Fibroblast of pulmonary artery (primary cell): Measurements from ENCODE around the gene B4GALNT2.

Experiments used
- DNase-seq: peaks from one replicate; pipeline ENCODE4 v3.0.0-alpha.2; 2010; ENCODE audit warnings: low read depth
- H3K4me3 ChIP-seq: replicated peaks from 2 replicates; pipeline ENCODE4 v1.5.1; 2011; ENCODE audit warnings: low read depth, mild to moderate bottlenecking, control low read depth, low read length, moderate library complexity
- CTCF ChIP-seq: IDR thresholded peaks from 2 replicates; pipeline ENCODE4 v1.5.1; 2011; ENCODE audit warnings: mild to moderate bottlenecking, control low read depth, low read length, inconsistent platforms; ENCODE audit errors: missing control alignments

B4GALNT2 gene

GRCh38 chr17:49218941-49219913 lies 86.7 kb downstream of the B4GALNT2 start:
- H3K4me3 ChIP-seq, result no peak overlapping the region
- no peak for DNase-seq
- TF ChIP-seq CTCF, result peak; percentile 8

- no peak for TF ChIP-seq CTCF
- DNase-seq, result no peak
- no peak overlapping the region for H3K4me3 ChIP-seq
These were observed 87.4 kb downstream of the B4GALNT2 start for GRCh38 chr17:49219987-49220386.

- no peak overlapping the region for H3K4me3 ChIP-seq
- TF ChIP-seq CTCF, result no peak
- no peak for DNase-seq
These were observed 90.6 kb downstream of the B4GALNT2 start for GRCh38 chr17:49223168-49223516.

GRCh38 chr17:49223517-49224197 lies 91.1 kb downstream of the B4GALNT2 start:
- no peak overlapping the region for H3K4me3 ChIP-seq
- TF ChIP-seq CTCF, result peak; percentile 85
- DNase-seq, result peak; percentile 22

- no peak for TF ChIP-seq CTCF
These were observed 91.8 kb downstream of the B4GALNT2 start for GRCh38 chr17:49224198-49224996.

GRCh38 chr17:49224997-49225337 lies 92.4 kb downstream of the B4GALNT2 start:
- no peak for TF ChIP-seq CTCF
- H3K4me3 ChIP-seq, result no peak overlapping the region
- DNase-seq, result no peak

More at GRCh38 chr17:49224198-49224996, 91.8 kb downstream of the B4GALNT2 start:
- no peak overlapping the region for H3K4me3 ChIP-seq
- DNase-seq, result no peak
